Astrocyte of the cerebellum (primary cell): ENCODE measurements around the gene C11orf24.

Experiments used
- DNase-seq: peaks from one replicate; pipeline ENCODE4 v3.0.0-alpha.2; 2011; ENCODE audit warnings: low read depth
- H3K4me3 ChIP-seq: 2 replicates; pipeline ENCODE4 v1.5.1; 2011; ENCODE audit warnings: mild to moderate bottlenecking, low read depth, low read length, moderate library complexity
- CTCF ChIP-seq: IDR thresholded peaks from 2 replicates; pipeline ENCODE4 v1.5.1; 2012; ENCODE audit warnings: low read length, low read depth, moderate library complexity, mild to moderate bottlenecking; ENCODE audit errors: missing control alignments
- in situ Hi-C: cut with HindIII; loops from 2 replicates; pipeline ENCODE4 v1.10.0; 2017; ENCODE audit warnings: low sequenced_read_pairs

The C11orf24 gene

GRCh38 chr11:68214173-68215086 lies 57.3 kb downstream of the C11orf24 start:
- in situ Hi-C loops, result loop anchor here (5.0 kb wide), 2 partner anchors 53 to 88 kb away; no protein-coding TSS in a partner anchor
- DNase-seq, result no peak
- no peak for TF ChIP-seq CTCF
- peak overlapping the region; percentile 93 for H3K4me3 ChIP-seq

- peak; percentile 87 for DNase-seq
- in situ Hi-C loops, result loop anchor here (5.0 kb wide), 2 partner anchors 54 to 89 kb away; no protein-coding TSS in a partner anchor
- H3K4me3 ChIP-seq, result peak overlapping the region; percentile 93
- TF ChIP-seq CTCF, result no peak
Measured at GRCh38 chr11:68213555-68214172, 58.1 kb downstream of the C11orf24 start.

GRCh38 chr11:68213135-68213515 lies 58.6 kb downstream of the C11orf24 start, which contains the start of gene KMT5B:
Gene KMT5B (minus strand): TSS chr11:68213296. CDS start chr11:68190076, 23,220 bp downstream.
- peak within 1 kb of the TSS; percentile 93 for H3K4me3 ChIP-seq
- in situ Hi-C loops, result loop anchor here (5.0 kb wide), 2 partner anchors 54 to 89 kb away; no protein-coding TSS in a partner anchor
- DNase-seq, result peak; percentile 15
- no peak for TF ChIP-seq CTCF

DNA sequence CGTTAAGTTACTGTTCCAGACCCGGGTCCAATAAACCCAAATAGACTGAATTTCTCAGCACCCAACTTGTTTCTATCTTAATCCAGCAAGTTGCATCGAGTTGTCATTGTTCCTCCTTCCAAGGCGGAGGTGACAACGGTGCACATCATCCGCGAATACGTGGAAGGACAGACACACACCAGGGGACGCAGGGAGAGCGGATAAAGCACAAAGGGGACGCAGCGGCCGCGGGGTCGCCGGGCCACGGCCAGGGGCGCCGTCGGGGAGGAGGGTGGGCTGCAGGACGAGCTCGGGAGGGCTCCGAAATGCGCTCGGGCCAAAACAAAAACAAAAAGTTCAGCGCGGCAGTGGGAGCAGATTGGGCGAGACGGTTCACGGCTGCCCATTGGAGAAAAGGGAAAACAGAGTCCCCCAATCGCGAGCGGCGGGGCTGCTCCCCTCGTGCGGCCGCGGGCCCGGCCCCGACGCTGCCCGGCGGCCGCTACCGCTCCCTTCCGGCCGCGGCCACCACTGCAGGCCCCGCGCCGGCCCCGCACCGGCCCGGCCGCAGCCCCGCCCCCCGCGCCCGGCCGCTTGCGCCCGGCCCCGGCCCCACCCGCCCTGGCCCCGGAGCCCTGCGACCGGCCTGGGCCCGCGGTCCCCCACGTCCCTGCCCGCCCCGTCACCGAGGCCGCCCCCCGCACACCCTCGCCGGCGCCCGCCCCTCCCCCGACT lies 59.2 kb downstream of the C11orf24 start:
- DNase-seq, result peak; percentile 32
- peak; percentile 2 for TF ChIP-seq CTCF
- in situ Hi-C loops, result loop anchor here (5.0 kb wide), 2 partner anchors 55 to 90 kb away; no protein-coding TSS in a partner anchor
- H3K4me3 ChIP-seq, result peak overlapping the region; percentile 93

DNA sequence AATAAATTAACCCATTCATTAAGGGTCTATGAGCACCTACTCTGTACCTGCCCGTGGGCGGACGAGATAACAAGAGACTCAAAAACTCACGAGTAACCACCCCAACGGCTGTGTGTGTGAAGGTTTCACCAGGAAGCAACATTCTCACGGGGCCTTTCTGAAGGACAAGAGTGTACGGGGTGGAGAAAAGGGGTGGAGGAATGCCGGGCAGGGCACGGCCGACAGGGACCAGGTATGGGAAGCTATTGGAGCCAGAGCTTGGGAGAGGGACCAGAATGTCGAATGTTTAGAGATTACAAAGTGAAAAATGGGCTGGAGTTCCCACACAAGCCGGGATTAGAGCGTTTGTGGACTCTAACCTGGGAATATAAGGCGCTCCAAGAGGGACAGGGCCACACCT lies 60.2 kb downstream of the C11orf24 start:
- no peak for DNase-seq
- TF ChIP-seq CTCF, result no peak
- in situ Hi-C loops, result loop anchor here (5.0 kb wide), 2 partner anchors 56 to 91 kb away; no protein-coding TSS in a partner anchor
- H3K4me3 ChIP-seq, result peak overlapping the region; percentile 93
